Measurements from ENCODE around the gene CIDEA. TPM values are rescaled to one million over a fixed set of nuclear protein-coding genes. Genes with fewer than 3 reads are reported as not detected.

CIDEA gene
- total RNA-seq, 1 donor from 2014 or later: not detected

DNA sequence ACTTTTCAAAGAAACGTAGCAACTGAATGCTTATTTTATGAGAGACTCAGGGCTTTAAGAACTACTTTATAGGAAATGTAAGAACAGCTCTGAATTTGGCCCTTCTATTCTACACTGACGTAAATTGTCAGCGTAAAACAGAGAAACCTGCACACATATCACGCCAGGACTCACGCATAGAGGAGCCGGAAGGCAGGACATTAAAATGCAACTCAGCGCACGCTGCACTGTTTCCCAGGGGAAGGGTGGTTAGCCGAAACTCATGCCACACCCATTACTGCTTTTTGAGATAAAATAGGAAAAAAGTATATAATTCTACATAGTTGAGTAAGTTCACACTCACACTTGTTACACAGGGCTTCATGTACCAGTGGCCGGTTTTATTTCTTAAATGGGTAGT is 61.3 kb downstream of the CIDEA start:
- TF ChIP-seq, protein P1, sequence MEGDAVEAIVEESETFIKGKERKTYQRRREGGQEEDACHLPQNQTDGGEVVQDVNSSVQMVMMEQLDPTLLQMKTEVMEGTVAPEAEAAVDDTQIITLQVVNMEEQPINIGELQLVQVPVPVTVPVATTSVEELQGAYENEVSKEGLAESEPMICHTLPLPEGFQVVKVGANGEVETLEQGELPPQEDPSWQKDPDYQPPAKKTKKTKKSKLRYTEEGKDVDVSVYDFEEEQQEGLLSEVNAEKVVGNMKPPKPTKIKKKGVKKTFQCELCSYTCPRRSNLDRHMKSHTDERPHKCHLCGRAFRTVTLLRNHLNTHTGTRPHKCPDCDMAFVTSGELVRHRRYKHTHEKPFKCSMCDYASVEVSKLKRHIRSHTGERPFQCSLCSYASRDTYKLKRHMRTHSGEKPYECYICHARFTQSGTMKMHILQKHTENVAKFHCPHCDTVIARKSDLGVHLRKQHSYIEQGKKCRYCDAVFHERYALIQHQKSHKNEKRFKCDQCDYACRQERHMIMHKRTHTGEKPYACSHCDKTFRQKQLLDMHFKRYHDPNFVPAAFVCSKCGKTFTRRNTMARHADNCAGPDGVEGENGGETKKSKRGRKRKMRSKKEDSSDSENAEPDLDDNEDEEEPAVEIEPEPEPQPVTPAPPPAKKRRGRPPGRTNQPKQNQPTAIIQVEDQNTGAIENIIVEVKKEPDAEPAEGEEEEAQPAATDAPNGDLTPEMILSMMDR (IDR thresholded peaks at IDR 0.05): no peak
- peak overlapping the region; percentile 60 for H3K27ac ChIP-seq
- H3K4me1 ChIP-seq: peaks cover 10 to 42% of the 10 kb centered on the region in 2 donors
- intact Hi-C loops (cut with DNase I): loop anchor here (10.0 kb wide), 1 partner anchor 569 kb away; the partner anchor contains the start of gene PTPN2
- no peaks in the 10 kb centered on the region for H3K27me3 ChIP-seq
- peaks cover 5 to 14% of the 10 kb centered on the region in 2 donors for H3K9me3 ChIP-seq
- no peak for DNase-seq (ENCODE audit: low spot score in 2 of 2)
- peaks cover 27 to 51% of the 10 kb centered on the region in 2 donors for H3K36me3 ChIP-seq
- H3K4me3 ChIP-seq: no peak overlapping the region

DNA sequence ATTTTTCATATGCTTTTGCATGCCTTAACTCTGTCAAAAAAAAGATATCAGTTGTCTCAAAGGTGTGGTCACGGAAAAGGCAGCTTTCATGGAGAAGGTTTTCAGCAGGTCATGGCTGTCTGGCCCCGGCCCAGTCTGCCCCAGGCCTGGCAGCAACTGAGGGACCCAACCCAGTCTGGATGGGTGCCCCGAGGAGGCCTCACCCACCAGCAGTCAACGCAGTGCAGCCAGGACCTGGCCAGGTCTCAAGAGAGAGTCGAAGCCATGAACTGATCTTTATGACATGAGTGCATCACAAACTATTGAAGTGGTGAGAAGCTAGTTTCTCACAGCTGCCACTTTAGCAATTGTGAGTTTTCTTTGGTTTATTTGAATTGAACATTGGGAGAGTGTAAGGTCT is 61.8 kb downstream of the CIDEA start:
- intact Hi-C loops (cut with DNase I): loop anchor here (10.0 kb wide), 1 partner anchor 569 kb away; the partner anchor contains the start of gene PTPN2
- Histone ChIP-seq H3K9me3 (peaks cover 5 to 14% of the 10 kb centered on the region in 2 donors), H3K4me3 (no peak overlapping the region), H3K27me3 (no peaks in the 10 kb centered on the region), H3K36me3 (peaks cover 28 to 51% of the 10 kb centered on the region in 2 donors), H3K27ac (peak overlapping the region; percentile 60), H3K4me1 (peaks cover 10 to 38% of the 10 kb centered on the region in 2 donors)
- DNase-seq (ENCODE audit: low spot score in 2 of 2): no peak
- TF ChIP-seq, protein P1 (IDR thresholded peaks at IDR 0.05): no peak

DNA sequence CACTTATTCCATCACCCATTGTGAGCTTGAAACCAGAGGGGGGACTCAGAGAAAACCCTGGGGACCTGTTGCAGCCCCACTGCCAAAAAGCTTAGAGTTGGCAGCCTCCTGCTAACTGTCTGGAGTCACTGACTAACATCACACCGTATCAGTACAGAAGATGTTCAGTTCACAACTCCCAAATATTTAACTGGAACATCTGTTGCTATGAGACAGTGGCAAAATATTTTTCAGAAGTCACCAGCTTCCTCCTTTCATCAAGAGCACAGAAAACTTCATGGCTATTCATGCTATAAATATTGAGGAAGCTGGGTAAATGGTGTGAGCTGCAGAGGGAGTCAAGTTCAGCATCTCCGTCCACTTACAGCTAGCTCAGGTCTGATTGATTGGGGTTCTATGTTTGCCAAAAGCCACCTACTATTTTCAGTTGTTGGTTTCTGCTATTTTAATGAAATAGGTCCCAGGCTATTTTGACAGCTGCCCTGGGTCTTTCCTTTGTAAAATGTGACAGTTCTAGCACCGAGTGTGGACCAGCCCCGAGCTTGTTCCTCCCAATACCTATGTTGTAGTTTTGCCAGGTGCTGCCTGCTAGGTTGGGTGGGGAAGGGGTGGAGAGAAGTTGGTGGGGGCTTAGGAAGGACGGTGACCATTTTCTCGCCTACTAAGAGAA is 63.6 kb downstream of the CIDEA start:
- intact Hi-C loops (cut with DNase I): loop anchor here (10.0 kb wide), 1 partner anchor 567 kb away; the partner anchor contains the start of gene PTPN2
- peaks cover 10 to 36% of the 10 kb centered on the region in 2 donors for H3K4me1 ChIP-seq
- peak overlapping the region; percentile 22 to 66 for H3K27ac ChIP-seq

GRCh38 chr18:12318334-12318697 is 64.2 kb downstream of the CIDEA start:
- no peak for DNase-seq (ENCODE audit: low spot score in 2 of 2)
- peak overlapping the region; percentile 12 to 66 for H3K27ac ChIP-seq
- no peaks in the 10 kb centered on the region for H3K9me3 ChIP-seq
- no peak overlapping the region for H3K4me3 ChIP-seq
- TF ChIP-seq, protein P1 (IDR thresholded peaks at IDR 0.05): no peak
- no peaks in the 10 kb centered on the region for H3K27me3 ChIP-seq
- H3K36me3 ChIP-seq: peaks cover 10 to 50% of the 10 kb centered on the region in 2 donors
- intact Hi-C loops (cut with DNase I): loop anchor here (10.0 kb wide), 1 partner anchor 566 kb away; the partner anchor contains the start of gene PTPN2
- H3K4me1 ChIP-seq: peaks cover 10 to 32% of the 10 kb centered on the region in 2 donors

More for the DNA sequence above, 63.6 kb downstream of the CIDEA start:
- peak overlapping the region in 1 of 2 donors; percentile 9 for H3K4me3 ChIP-seq
- TF ChIP-seq, protein P1 (IDR thresholded peaks at IDR 0.05): no peak
- peaks cover 11 to 48% of the 10 kb centered on the region in 2 donors for H3K36me3 ChIP-seq
- H3K9me3 ChIP-seq: no peaks in the 10 kb centered on the region
- no peaks in the 10 kb centered on the region for H3K27me3 ChIP-seq
- DNase-seq (ENCODE audit: low spot score in 2 of 2): no peak

DNA sequence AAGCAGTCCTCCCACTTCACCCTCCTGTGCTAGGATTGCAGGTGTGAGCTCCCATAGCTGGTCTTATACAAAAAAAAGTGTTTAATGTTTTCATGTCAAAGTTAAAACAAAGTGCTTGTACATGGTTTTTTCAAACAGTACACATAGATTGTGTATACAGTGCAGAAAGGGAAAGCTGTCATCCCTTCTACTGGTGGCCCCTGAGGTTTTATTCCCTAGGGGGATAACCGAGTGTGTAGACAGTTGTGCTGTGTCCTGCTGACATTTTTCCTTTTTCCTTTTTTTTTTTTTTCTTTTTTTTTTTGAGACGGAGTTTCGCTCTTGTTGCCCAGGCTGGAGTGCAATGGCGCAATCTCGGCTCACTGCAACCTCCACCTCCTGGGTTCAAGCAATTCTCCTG is 64.7 kb downstream of the CIDEA start:
- Histone ChIP-seq H3K27ac (peak overlapping the region in 1 of 2 donors; percentile 66), H3K4me1 (peaks cover 8 to 31% of the 10 kb centered on the region in 2 donors), H3K27me3 (no peaks in the 10 kb centered on the region), H3K36me3 (peaks cover 6 to 50% of the 10 kb centered on the region in 2 donors), H3K4me3 (no peak overlapping the region), H3K9me3 (no peaks in the 10 kb centered on the region)
- DNase-seq (ENCODE audit: low spot score in 2 of 2): no peak
- TF ChIP-seq, protein P1 (IDR thresholded peaks at IDR 0.05): no peak
- intact Hi-C loops (cut with DNase I): loop anchor here (10.0 kb wide), 1 partner anchor 566 kb away; the partner anchor contains the start of gene PTPN2
